Gastrocnemius medialis (tissue), 4 donors: ENCODE data around the gene ORAI1.
"Not testable (repeated sequence)": the region's sequence is repeated elsewhere in the genome, so short reads cannot be mapped to it uniquely, and the experiment has no call there.

Source experiments
- POLR2A ChIP-seq, 2 donors: fragments of 450-650 bp; IDR thresholded peaks; one replicate each; pipeline ENCODE4 v1.6.1; 2017; ENCODE audit warnings: antibody characterized with exemption in 2 of 2, mild to moderate bottlenecking in 2 of 2, moderate library complexity in 2 of 2
- TF ChIP-seq, protein P1 (sequence below), 5 experiments: fragments of 450-650 bp in 3 of 5; fragments of 200-600 bp in 2 of 5; sonication (generic) in 2 of 5; IDR thresholded peaks in 4 of 5; conservative IDR thresholded peaks in 1 of 5; 1 replicate in 4 of 5; 2 replicates in 1 of 5; pipeline ENCODE4 v1.5.1; 2016 to 2019; ENCODE audit warnings: antibody characterized with exemption in 5 of 5, mild to moderate bottlenecking in 3 of 5, moderate library complexity in 3 of 5

DNA sequence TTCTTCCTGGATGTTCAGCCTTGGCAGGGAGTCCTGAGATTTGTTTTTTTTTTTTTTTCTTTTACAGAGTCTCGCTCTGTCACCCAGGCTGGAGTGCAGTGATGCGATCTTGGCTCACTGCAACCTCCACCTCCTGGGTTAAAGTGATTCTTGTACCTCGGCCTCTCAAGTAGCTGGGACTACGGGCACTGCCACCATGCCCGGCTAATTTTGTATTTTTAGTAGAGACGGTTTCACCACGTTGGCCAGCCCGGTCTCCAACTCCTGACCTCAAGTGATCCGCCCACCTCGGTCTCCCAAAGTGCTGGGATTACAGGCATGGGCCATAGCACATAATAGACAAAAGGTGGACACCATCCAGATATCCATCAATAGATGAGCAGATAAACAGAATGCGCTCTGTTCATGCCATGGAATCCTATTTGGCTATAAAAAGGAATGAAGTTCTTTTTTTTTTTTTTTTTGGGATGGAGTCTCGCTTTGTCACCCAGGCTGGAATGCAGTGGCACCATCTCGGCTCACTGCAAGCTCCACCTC is 53.4 kb downstream of the ORAI1 start:
- TF ChIP-seq, protein P1, sequence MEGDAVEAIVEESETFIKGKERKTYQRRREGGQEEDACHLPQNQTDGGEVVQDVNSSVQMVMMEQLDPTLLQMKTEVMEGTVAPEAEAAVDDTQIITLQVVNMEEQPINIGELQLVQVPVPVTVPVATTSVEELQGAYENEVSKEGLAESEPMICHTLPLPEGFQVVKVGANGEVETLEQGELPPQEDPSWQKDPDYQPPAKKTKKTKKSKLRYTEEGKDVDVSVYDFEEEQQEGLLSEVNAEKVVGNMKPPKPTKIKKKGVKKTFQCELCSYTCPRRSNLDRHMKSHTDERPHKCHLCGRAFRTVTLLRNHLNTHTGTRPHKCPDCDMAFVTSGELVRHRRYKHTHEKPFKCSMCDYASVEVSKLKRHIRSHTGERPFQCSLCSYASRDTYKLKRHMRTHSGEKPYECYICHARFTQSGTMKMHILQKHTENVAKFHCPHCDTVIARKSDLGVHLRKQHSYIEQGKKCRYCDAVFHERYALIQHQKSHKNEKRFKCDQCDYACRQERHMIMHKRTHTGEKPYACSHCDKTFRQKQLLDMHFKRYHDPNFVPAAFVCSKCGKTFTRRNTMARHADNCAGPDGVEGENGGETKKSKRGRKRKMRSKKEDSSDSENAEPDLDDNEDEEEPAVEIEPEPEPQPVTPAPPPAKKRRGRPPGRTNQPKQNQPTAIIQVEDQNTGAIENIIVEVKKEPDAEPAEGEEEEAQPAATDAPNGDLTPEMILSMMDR (IDR thresholded peaks at IDR 0.05 in 4 of 5, conservative IDR thresholded peaks at IDR 0.05 in 1 of 5): not testable (repeated sequence)
- not testable (repeated sequence) for TF ChIP-seq POLR2A (IDR thresholded peaks at IDR 0.05)
